ENCODE measurements around the gene ADH1A.
"Not testable (repeated sequence)": the region's sequence is repeated elsewhere in the genome, so short reads cannot be mapped to it uniquely, and the experiment has no call there.

DNA sequence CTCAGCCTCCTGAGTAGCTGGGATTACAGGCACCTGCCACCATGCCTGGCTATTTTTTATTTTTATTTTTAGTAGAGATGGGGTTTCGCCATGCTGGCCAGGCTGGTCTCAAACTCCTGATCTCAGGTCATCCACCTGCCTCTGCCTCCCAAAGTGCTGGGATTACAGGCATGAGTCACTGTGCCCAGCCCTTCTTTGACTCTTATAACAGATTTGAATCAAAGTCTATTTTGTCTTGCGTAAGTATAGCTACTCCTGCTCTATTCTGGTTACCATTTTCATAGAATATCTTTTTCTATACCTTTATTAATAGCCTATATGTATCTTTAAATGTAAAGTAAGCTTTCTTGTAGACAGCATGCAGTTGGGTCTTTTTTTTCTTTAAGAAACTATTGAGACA, 57.4 kb downstream of the ADH1A start:
- TF ChIP-seq, protein P1, sequence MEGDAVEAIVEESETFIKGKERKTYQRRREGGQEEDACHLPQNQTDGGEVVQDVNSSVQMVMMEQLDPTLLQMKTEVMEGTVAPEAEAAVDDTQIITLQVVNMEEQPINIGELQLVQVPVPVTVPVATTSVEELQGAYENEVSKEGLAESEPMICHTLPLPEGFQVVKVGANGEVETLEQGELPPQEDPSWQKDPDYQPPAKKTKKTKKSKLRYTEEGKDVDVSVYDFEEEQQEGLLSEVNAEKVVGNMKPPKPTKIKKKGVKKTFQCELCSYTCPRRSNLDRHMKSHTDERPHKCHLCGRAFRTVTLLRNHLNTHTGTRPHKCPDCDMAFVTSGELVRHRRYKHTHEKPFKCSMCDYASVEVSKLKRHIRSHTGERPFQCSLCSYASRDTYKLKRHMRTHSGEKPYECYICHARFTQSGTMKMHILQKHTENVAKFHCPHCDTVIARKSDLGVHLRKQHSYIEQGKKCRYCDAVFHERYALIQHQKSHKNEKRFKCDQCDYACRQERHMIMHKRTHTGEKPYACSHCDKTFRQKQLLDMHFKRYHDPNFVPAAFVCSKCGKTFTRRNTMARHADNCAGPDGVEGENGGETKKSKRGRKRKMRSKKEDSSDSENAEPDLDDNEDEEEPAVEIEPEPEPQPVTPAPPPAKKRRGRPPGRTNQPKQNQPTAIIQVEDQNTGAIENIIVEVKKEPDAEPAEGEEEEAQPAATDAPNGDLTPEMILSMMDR (IDR thresholded peaks at IDR 0.05; ENCODE audit: insufficient read depth, low read length, poor library complexity, severe bottlenecking), result not testable (repeated sequence)
- not testable (repeated sequence) for TF ChIP-seq EZH2phosphoT487 (conservative IDR thresholded peaks at IDR 0.05; ENCODE audit: low read length)
